Hepatocyte (in vitro differentiated cells): Measurements from ENCODE around the gene SLC45A2. TPM values are rescaled to one million over a fixed set of nuclear protein-coding genes. Genes with fewer than 3 reads are reported as not detected.

Source experiments
- DNase-seq: peaks from one replicate; pipeline ENCODE4 v3.0.0-alpha.2; 2016; ENCODE audit warnings: low spot score
- H2AFZ ChIP-seq: fragments of 200-600 bp; sonication (generic); 2 replicates; pipeline ENCODE4 v1.6.0; 2016; ENCODE audit warnings: antibody characterized with exemption, mild to moderate bottlenecking
- H3K27ac ChIP-seq: fragments of 200-600 bp; sonication (generic); 2 replicates; pipeline ENCODE4 v1.5.1; 2016; ENCODE audit warnings: mild to moderate bottlenecking
- H3K27me3 ChIP-seq: fragments of 200-600 bp; sonication (generic); 2 replicates; pipeline ENCODE4 v1.6.1; 2016
- H3K36me3 ChIP-seq: fragments of 200-600 bp; sonication (generic); replicated peaks from 2 replicates; pipeline ENCODE4 v1.5.1; 2016; ENCODE audit warnings: low read depth; ENCODE audit not compliant: insufficient read depth
- H3K4me1 ChIP-seq: fragments of 200-600 bp; sonication (generic); 2 replicates; pipeline ENCODE4 v1.5.1; 2016; ENCODE audit warnings: mild to moderate bottlenecking, moderate library complexity; ENCODE audit not compliant: insufficient read depth
- H3K4me2 ChIP-seq: fragments of 200-600 bp; sonication (generic); 2 replicates; pipeline ENCODE4 v1.6.0; 2016
- H3K4me3 ChIP-seq: fragments of 200-600 bp; sonication (generic); 2 replicates; pipeline ENCODE4 v1.5.1; 2016; ENCODE audit warnings: mild to moderate bottlenecking
- H3K79me2 ChIP-seq: fragments of 200-600 bp; sonication (generic); 2 replicates; pipeline ENCODE4 v1.6.0; 2017; ENCODE audit warnings: mild to moderate bottlenecking
- H3K9me2 ChIP-seq: fragments of 200-600 bp; sonication (generic); replicated peaks from 2 replicates; pipeline ENCODE4 v1.6.0; 2017; ENCODE audit warnings: mild to moderate bottlenecking; ENCODE audit not compliant: insufficient read depth
- H3K9me3 ChIP-seq: fragments of 200-600 bp; sonication (generic); 2 replicates; pipeline ENCODE4 v1.5.1; 2016; ENCODE audit warnings: low read depth, mild to moderate bottlenecking
- H4K20me1 ChIP-seq: fragments of 200-600 bp; sonication (generic); 2 replicates; pipeline ENCODE4 v1.6.0; 2016; ENCODE audit warnings: mild to moderate bottlenecking; ENCODE audit not compliant: insufficient read depth, poor library complexity, severe bottlenecking
- CTCF ChIP-seq: fragments of 200-600 bp; sonication (generic); IDR thresholded peaks from 2 replicates; pipeline ENCODE4 v1.5.1; 2016; ENCODE audit warnings: antibody characterized with exemption, mild to moderate bottlenecking; ENCODE audit not compliant: poor library complexity
- EZH2 ChIP-seq: fragments of 200-600 bp; sonication (generic); IDR thresholded peaks from 2 replicates; pipeline ENCODE4 v1.6.1; 2016; ENCODE audit warnings: antibody characterized with exemption, mild to moderate bottlenecking, borderline replicate concordance
- EZH2phosphoT487 ChIP-seq: fragments of 200-600 bp; sonication (generic); IDR thresholded peaks from one replicate; pipeline ENCODE4 v1.6.1; 2018; ENCODE audit warnings: antibody characterized with exemption, mild to moderate bottlenecking, low read depth, moderate library complexity; ENCODE audit not compliant: unreplicated experiment, severe bottlenecking
- WGBS: methylation state at CpG from one replicate; pipeline ENCODE4 v1.1.6; 2016; ENCODE audit warnings: low lambda C conversion rate; ENCODE audit errors: missing lambda C conversion rate; 5-methylcytosine and 5-hydroxymethylcytosine counted together
- polyA plus RNA-seq: library from polyadenylated mRNA; unstranded; fragments of >200 nt; fragmentation: Nextera tagmentation; extraction: Ambion mirVana; gene quantifications from 2 replicates; pipeline ENCODE4 v1.2.1, GENCODE V29; 2016
- total RNA-seq: library from RNA; depleted of rRNA; stranded (reverse); fragments of >200 nt; gene quantifications from 2 replicates; pipeline ENCODE4 v1.2.3, GENCODE V29; 2014

SLC45A2 gene
- total and polyA plus RNA-seq, 2 experiments from 2014 or later: 1.4 to 1.8 TPM

- WGBS: 83% methylated on average over 12 of the region's 12 CpGs
- no peak overlapping the region for H3K4me3 ChIP-seq
- H3K4me2 ChIP-seq: no peak overlapping the region
- no peaks in the 10 kb centered on the region for H3K79me2 ChIP-seq
- DNase-seq: no peak
- H3K27ac ChIP-seq: no peak overlapping the region
- no peak overlapping the region for H2AFZ ChIP-seq
- no peak for TF ChIP-seq EZH2
- TF ChIP-seq CTCF: no peak
- TF ChIP-seq EZH2phosphoT487: no peak
- H3K4me1 ChIP-seq: no peaks in the 10 kb centered on the region
- H3K9me2 ChIP-seq: no peaks in the 10 kb centered on the region
- no peaks in the 10 kb centered on the region for H3K36me3 ChIP-seq
- H4K20me1 ChIP-seq: no peaks in the 10 kb centered on the region
- H3K27me3 ChIP-seq: no peaks in the 10 kb centered on the region
- H3K9me3 ChIP-seq: no peaks in the 10 kb centered on the region
Measured at GRCh38 chr5:33944543-33945132, 39.9 kb downstream of the SLC45A2 start.

GRCh38 chr5:33941090-33941489, 43.4 kb downstream of the SLC45A2 start:
- no peak for TF ChIP-seq EZH2phosphoT487
- TF ChIP-seq CTCF: no peak
- no peak for TF ChIP-seq EZH2
- DNase-seq: no peak
- Histone ChIP-seq H3K27me3 (peaks cover 4% of the 10 kb centered on the region), H4K20me1 (no peaks in the 10 kb centered on the region), H3K4me1 (no peaks in the 10 kb centered on the region), H3K4me2 (no peak overlapping the region), H3K9me2 (no peaks in the 10 kb centered on the region), H2AFZ (no peak overlapping the region), H3K79me2 (no peaks in the 10 kb centered on the region), H3K36me3 (no peaks in the 10 kb centered on the region), H3K9me3 (no peaks in the 10 kb centered on the region), H3K4me3 (no peak overlapping the region), H3K27ac (no peak overlapping the region)
- 88% methylated on average over 5 of the region's 5 CpGs for WGBS

- Histone ChIP-seq H3K4me3 (no peak overlapping the region), H3K27me3 (peaks cover 4% of the 10 kb centered on the region), H4K20me1 (no peaks in the 10 kb centered on the region), H3K36me3 (no peaks in the 10 kb centered on the region), H3K27ac (no peak overlapping the region), H2AFZ (no peak overlapping the region), H3K9me3 (no peaks in the 10 kb centered on the region), H3K79me2 (no peaks in the 10 kb centered on the region), H3K9me2 (no peaks in the 10 kb centered on the region), H3K4me2 (no peak overlapping the region), H3K4me1 (no peaks in the 10 kb centered on the region)
- DNase-seq: no peak
- TF ChIP-seq EZH2 (no peak), EZH2phosphoT487 (no peak), CTCF (no peak)
- 77% methylated on average over 8 of the region's 8 CpGs for WGBS
Measured at GRCh38 chr5:33939556-33940262, 44.8 kb downstream of the SLC45A2 start.
